CMK (cell line): ENCODE measurements around the gene ADO.

ENCODE experiments used
- DNase-seq: peaks from one replicate; pipeline ENCODE4 v3.0.0-alpha.2; 2010; ENCODE audit warnings: low read depth

Gene ADO

DNA sequence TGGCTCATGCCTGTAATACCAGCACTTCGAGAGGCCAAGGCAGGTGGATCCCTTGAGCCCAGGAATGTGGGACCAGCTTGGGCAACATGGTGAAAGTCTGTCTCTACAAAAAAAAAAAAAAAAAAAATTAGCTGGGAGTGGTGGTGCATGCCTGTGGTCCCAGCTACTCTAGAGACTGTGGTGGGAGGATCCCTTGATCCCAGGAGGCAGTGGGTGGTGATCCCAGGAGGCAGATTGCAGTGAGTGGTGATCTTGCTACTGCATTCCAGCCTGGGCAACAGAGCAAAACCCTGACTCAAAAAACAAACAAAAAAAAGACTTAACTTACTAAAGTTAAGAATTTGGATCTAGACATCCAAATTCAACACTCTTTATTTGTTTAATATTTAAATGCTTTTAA, 10.2 kb upstream of the ADO start:
- no peak for DNase-seq

DNA sequence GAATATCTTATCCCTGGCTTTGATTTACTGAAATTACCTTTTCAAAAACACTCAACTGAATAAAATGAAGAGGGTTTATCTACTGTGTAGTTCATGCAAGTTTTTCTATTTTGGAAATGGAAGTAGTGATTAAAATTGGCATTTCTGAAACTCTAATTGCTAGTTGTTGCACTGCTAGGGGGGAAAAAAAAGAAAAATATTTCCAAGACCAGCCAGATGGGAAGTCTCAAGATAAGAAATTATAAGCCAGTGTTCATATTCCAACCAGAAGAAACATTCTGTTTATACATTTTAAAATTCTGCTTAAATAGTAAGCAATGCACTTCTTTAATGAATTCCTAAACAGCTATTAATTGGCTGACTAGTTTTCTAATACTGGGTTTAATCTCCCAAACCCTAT, 9.4 kb upstream of the ADO start:
- no peak for DNase-seq

DNA sequence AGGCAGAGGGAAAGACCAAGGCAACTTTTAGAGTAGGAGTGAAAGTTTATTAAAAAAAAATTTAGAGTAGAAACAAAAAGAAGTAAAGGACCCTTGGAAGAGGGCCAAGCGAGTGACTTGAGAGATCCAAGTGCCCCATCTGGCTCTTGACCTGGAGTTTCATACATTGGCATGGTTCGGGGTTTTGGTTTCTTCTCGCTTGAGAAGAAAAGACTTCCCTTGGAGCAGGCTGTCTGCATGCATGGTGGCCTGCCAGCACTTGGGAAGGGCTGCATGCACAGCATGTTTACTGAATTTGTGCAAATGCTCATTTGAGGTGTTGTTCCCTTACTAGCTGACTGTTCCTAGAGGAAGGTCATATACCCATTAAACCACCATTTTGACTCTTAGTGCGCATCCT, 8.8 kb upstream of the ADO start:
- DNase-seq: no peak

DNA sequence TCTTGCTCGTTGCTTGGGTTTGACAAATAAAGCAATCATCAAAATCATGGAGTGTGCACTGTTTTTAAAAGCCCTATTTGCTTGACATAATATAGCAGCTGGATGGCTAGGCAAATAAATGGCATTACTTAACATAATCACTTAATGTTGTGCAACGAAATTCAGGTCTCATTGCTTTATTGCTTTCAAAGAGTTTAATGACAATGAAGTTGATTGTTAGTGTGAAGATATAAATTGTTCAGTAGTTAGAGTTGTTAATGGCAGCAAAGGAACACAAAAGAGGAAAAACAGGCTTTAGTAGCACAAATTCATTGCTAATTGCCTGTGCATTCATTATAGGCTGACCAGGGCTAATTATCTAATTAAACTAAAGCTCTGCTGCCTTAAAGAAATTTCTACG, 7.6 kb upstream of the ADO start:
- DNase-seq: no peak

DNA sequence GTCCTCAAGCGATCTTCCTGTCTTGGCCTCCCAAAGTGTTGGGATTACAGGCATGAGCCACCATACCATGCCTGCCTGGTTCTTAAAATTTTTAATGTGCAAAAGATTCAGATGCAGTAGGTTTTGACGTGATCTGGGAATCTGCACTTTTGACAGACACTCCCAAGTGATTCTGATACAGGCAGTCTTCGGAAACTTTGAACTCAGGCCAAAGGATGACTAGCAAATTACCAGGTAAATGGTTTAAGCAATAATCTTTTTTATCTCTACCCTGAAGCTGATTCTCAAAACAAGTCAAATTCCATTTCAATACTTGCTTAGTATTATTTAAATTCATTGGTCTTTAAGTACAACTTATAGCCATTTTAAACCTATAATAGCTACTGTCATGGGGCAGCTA, 2.6 kb upstream of the ADO start:
- DNase-seq: no peak

DNA sequence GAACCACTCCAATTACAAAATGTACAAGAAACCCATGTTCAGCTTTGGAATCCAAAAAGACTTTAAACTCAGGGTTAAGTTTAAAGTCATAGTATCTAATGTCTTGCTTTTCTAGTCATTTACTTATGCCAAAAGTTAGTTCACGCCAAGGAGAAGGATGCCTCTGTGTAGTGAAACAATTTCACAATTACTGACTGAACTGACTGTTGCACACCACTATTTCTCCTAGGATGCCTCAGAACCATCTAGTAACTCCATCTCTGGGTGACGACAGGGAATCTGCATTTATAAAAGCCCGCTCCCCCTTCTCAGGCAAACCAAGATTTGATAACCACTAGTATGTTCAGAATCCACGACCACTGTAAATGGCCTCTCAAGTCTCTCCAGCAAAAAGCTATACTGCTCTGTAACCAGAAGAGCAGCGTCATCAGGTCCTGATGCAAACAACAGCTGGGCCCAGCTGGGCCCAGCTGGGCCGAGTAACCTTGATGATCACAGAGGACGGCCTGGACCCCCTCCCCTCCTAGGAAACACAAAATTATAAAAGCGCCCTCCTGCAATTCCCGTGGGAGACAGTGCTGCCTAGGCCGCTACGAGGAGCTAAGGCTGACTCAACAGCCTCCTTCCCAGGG, 680 bp upstream of the ADO start:
- DNase-seq: no peak

DNA sequence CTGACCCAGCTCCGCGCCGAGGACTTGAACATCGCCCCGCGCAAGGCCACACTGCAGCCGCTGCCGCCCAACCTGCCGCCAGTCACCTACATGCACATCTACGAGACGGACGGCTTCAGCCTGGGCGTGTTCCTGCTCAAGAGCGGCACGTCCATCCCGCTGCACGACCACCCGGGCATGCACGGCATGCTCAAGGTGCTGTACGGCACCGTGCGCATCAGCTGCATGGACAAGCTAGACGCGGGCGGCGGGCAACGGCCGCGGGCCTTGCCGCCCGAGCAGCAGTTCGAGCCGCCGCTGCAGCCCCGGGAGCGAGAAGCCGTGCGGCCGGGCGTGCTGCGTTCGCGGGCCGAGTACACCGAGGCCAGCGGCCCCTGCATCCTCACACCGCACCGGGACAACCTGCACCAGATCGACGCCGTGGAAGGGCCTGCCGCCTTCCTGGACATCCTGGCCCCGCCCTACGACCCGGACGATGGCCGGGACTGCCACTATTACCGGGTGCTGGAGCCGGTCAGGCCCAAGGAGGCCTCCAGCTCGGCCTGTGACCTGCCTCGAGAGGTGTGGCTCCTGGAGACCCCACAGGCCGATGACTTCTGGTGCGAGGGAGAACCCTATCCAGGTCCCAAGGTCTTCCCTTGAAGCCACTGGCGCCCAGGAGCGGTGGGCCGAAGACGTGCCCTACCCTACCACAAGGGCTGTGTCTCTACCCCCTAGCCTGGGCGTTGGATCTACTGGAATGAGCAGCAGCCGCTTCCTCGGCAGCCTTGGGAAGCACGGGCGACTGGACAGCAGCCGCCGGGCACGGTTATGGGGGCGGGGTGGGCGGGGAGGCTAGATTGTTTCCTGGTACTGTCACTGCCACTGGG, 945 bp downstream of the ADO start:
- DNase-seq: no peak

DNA sequence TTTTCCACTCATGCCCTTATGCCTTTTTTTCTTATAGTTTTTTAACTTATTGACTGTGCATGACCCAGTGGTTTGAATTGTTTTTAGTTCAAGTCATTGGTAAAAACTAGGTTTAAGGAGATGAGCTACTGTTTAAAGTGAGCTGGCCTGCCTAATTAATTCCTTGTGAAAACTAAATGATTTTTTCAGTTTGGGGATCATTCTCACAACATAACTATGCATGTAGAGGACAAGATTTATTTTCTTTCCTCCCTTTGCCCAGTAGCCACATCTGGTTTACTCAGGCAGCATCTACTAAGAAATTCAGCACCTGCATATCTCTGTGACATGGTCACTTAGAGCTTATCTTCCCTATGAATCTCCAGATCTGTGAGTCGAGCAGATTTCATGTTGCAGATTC, 1.7 kb downstream of the ADO start:
- no peak for DNase-seq

DNA sequence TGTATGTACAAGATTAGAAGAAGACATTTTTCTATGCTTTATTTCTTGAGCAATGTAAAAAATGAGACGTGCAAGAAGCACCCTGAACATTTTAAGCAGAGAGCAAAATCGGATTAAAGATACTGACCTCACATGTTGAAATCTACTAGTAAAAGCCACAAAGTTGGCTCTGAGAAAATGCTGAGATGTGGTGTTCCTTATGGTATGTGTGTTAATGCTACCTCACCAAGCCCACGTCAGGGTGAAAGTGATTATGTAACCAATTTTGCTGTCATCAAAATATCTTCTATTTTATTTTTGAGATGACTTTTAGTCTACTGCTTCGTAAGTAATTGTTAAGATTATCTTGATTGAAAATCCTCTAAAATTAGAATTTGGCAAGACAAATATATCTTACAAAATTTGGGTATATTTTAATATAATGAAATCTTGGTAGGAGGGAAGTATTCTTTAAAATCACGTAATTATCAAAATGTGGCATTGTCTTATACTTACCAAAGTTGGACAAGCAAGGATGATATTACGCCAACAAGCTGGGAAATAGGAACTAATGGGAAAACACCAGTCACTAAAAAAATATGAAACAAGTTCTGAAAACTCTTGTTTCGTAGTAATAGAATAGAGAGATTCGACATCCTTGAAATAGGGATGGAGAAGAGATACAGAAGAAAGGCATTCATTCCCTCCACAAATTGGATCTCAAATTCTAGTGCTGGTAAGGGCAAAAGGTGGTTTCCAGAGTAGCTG, 5.8 kb downstream of the ADO start:
- DNase-seq: no peak

DNA sequence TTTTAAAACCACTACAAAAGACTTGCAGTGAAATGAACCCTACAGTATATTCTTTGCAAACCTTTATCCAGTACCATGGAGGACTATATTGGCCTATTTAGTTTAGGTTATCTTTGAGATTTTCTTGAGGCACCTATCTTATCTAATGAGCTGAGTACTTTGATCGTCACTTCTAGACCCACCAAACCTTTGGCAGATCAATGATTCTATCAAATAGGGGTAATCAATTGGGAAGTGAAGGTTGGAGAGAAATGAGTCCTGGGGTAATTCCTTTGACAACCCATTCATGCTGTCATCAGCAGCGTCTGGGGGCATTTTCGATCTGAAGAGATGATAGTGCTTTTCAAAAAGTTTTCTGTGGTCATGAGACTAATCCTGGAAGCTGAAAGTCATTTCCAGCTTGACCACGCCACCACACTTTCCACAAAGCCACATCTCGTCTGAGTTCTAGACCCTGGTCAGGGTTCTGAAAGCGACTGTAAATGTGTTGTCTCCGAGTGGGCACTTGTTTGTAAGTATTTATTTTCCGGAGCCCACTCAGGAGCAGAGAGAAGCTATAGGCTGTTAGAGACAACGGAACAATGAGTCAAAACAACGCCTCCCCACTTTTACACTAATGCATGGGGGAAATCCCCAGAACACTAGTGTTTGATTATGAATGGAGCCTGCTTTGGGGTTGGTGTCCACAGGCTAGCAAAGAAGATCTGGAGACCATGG, 6.8 kb downstream of the ADO start:
- no peak for DNase-seq

DNA sequence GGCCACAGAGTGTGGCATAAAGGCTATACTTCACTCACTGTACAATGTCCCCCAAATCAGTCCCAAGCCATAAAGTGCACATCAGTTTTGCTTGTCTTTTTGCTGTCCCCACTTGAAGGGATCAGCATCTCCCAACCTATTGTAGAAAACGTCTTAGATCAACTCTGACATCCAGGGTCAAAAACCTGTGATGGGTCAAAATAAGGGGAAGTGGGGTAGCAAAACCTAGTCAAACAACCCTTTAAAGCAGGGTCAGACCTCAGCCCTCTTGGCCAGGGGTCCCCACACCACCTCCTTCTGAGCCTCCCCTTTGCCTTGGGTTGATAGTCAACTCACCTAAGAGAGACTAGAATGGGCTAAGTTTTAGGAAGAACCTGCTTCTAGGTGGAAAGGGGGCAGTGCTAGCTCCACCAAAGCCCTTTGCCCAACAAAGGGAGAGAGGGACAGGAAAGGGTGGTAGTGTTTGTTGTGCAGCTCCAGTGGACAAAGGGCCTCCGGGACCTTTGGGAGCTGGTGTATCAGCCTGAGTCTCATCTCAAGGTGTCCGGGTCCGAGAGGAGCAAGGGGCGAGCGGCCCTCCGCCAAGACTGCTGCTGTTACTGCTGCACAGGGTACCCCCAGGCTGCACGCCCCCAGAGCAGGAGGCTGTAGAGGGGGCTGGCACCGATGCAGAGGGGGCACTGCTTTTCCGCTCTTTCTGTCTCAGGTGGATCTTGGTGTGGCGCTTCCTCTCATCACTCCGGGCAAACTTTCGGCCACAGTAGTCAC, 8.3 kb downstream of the ADO start:
- no peak for DNase-seq

DNA sequence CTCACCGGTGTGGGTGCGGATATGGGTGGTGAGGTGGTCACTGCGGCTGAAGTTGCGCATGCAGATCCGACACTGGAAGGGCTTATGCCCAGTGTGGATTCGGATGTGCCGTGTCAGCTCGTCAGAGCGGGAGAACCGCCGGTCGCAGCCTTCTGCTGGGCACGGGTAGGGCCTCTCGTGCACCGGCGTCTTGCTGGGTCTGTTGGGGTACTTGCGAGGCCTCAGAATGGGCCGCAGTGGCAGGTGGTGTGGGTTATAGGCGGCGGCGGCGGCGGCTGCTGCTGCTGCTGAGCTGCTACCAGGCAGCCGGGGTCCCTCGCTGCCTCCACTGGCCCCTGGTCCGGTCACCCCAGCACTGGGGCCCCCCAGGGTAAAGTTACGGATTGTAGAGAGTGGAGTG, 8.9 kb downstream of the ADO start:
- DNase-seq: no peak

DNA sequence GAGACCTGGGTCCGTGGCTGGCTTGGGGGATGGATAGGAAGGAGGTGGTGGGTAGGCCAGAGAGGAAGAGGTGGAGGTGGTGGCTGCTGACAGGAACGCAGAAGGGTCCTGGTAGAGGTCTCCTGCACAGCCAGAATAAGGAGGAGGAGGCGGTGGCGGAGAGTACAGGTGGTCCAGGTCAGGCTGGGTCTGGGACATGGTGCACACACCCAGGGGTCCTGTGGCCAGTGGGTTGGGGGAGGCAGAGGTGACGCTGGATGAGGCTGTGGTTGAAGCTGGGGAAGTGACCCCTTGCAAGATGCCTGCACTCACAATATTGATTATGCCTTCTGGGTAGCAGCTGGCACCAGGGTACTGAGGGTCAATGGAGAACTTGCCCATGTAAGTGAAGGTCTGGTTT, 9.5 kb downstream of the ADO start:
- DNase-seq: no peak

DNA sequence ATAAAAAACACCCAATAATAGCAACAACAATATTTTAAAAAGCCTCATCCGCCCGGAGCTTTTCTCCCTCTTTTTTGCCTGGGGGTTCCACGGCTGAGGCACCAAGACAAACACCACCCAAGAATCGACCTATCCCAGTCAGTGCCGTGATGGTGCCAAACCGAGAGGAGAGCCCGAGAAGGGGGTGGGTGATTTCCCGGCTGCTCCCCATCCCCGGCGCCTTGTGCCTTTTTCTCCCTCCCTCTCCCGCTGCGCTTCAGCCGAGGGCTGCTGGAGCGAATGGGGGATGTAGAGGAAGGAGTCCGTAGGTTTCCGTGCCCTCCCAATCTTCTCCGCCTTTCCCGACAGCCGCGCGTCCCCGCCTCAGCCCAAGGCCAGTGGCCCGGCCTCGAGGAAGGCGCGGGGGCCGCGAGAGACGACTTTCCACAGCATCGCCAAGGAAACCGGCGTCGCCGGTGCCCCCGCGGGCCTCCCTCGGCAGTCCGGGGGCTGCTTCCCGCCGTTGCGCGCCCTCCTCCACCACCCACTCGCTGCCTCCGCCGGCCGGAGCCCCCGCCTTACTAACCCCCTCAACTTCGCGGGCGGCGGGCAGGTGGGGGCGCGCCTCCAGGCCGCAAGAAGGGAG, 10.3 kb downstream of the ADO start:
- DNase-seq: no peak

DNA sequence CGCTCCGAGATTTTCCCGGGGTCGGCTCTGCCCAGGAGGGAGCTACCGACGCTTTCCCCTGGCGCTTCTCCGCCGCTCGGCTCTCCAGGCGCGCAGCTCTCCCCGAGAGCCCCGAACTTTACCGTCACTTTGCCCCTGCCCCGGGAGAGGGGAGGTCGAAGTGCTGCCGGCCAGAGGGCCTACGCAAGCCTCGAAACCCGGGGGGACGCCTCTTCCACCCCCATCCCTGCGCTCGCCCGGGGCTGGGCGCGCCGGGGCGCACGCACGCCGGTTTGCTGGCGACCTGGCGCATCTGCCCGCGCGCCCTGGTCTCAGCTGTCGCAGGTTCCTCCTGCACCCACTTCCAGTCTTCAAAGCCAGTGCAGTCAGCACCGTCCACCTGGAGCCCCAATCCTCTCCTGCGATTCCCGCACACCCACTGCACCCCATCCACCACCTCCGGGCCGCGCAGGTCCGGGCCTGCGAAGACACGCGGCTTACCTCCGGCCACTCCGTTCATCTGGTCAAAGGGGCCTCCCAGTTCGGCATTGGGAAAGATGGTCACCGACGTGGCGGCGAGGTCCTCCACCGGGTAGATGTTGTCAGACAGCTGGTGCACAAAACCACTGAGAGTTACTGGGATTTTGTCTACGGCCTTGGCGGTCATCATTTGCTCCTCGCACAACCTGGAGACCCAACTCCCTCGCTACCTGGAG, 11.0 kb downstream of the ADO start:
- DNase-seq: no peak

DNA sequence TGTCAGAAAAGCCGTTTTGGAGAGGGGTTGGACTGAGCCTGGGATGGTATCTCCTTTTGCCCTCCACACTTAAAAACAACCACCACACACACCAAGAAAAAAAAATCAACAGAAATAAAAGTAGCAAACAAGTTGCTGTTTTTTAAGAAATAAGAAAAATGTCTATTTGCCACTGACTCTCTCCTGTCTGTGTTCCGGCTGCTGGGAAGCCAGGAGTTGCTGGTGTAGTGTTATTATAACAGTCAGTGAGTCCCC, 11.5 kb downstream of the ADO start:
- no peak for DNase-seq

DNA sequence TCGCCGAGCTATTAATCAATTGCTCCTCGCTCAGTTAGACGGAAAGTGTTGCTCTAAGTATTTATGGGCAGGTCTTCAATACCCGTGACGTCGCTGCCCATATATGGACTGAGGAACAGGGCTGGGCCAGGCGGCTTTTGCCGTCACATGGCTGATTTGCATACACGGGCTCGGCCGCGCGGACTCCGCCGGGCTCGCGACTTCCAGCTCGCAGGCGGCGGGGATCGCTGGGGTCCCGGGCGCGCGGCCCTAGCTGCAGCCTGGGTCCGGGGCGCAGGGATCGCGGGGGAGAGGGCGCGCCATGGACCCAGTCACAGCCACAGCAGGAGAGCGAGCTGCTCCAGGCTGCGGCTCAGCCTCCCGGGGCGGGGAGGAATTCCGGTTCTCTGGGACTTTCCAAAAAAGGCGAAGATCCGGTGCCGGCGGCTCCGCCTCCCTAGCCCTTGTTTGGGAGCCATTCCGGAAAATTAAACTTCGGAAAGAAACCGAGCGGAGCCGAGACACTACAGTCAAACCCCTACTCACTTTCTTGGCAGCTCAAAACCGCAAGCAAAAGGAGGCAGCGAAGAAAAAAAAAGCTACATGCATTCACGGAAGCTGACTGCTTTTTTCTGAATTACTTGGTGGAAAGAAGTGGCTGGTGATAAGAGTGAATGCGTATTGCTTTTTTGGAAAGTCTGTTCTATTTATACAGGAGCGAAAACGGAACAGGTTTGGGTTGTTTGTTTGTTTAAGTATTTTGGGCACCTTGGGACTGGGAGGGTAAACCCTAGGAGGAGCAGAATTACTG, 12.0 kb downstream of the ADO start, which contains the start of gene EGR2:
Gene EGR2, minus strand, starts transcription at position 36 of the 790 bp plus-strand sequence. CDS start 337 bp downstream, outside the sequence.
- DNase-seq: peak; percentile 46

DNA sequence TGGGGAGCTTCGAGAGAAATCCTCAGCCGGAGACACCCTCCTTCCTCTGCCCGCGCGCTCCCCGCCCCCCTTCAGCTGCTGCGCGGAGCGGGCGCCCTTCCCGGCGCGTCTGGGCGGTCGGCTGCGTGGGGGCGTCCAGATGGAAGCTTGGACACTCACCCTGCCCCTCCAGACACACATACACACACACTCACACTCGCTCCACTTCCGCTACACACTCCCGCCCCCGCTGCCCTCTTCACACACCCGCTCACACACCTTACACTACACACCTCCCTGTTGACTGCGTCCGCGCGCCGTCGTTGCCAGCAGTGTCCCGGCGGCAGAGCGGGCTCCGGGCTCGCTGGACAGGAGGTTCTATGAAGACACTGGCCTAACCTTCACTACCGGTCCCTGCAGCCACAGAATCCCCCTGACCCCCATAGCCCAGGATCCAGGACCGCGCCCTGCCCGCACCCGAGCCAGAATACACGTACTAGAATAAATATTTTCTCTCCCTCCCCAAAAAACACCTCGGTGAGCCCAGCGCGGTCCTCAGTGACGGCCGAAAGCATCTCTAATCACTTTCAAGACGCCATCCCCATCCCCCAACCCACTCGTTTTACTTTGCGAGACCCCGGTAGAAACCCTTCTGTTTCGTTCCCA, 12.7 kb downstream of the ADO start:
- DNase-seq: peak; percentile 32

DNA sequence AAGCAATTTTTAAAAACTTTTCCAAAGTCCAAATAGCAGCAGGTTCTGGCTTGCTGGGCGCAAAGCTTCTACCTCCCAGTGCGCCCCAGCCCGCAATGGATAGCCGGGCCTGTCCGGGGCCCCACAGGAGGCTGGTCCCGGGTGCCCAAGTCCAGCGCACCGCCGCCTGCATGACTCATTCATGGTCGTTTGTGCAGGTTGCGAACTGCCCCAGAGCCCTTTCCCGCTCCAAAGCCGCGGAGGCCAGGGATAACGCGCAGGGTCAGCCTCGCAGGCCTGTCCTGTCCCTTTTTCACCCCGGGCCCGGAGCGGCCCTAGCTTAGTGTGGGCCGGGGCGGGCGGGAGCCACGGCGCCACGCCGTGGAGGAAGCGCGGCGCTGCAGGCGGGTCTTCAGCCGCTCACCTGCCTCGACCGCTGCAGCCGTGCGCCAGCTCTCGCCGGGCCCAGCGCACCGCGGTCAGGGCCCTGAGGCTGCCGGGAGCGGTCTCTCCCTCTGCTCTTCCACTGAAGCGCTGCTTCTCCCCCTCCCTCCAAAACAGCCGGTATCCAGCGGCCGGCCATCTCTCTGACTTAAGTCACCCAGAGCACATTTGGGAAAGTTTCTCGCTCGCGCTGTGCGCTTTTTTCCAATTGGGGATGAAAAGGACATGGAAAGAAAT, 13.4 kb downstream of the ADO start:
- peak; percentile 22 for DNase-seq
